SJSA1 (cell line): ENCODE results near the gene PITRM1. TPM values are rescaled to one million over a fixed set of nuclear protein-coding genes. Genes with fewer than 3 reads are reported as not detected.

ENCODE experiments used
- DNase-seq, 2 experiments: peaks; one replicate each; pipeline ENCODE4 v3.0.0-alpha.2; 2015 to 2020; ENCODE audit warnings: low spot score in 2 of 2, low read depth in 1 of 2
- H3K27ac ChIP-seq: fragments of 250-450 bp; sonication (Bioruptor Pico); 2 replicates; pipeline ENCODE4 v1.5.1; 2020; ENCODE audit warnings: mild to moderate bottlenecking, moderate library complexity
- H3K27me3 ChIP-seq: fragments of 250-450 bp; sonication (Bioruptor Pico); replicated peaks from 2 replicates; pipeline ENCODE4 v1.5.1; 2020; ENCODE audit warnings: mild to moderate bottlenecking, moderate library complexity
- H3K36me3 ChIP-seq: fragments of 250-450 bp; sonication (Bioruptor Pico); 2 replicates; pipeline ENCODE4 v1.5.1; 2020; ENCODE audit warnings: mild to moderate bottlenecking
- H3K4me1 ChIP-seq: fragments of 250-450 bp; sonication (Bioruptor Pico); replicated peaks from 2 replicates; pipeline ENCODE4 v1.6.1; 2021; ENCODE audit warnings: mild to moderate bottlenecking
- H3K4me3 ChIP-seq: fragments of 250-450 bp; sonication (Bioruptor Pico); 2 replicates; pipeline ENCODE4 v1.5.1; 2020; ENCODE audit warnings: mild to moderate bottlenecking
- H3K9me3 ChIP-seq: fragments of 250-450 bp; sonication (Bioruptor Pico); replicated peaks from 2 replicates; pipeline ENCODE4 v1.5.1; 2020; ENCODE audit warnings: mild to moderate bottlenecking
- total RNA-seq: library from RNA; depleted of rRNA; stranded (reverse); fragments of >200 nt; shearing (Covaris generic); gene quantifications from 2 replicates; pipeline ENCODE4 v1.2.3, GENCODE V29; 2014

The PITRM1 gene
- total RNA-seq, 1 experiment from 2014 or later, result 72.8 TPM

DNA sequence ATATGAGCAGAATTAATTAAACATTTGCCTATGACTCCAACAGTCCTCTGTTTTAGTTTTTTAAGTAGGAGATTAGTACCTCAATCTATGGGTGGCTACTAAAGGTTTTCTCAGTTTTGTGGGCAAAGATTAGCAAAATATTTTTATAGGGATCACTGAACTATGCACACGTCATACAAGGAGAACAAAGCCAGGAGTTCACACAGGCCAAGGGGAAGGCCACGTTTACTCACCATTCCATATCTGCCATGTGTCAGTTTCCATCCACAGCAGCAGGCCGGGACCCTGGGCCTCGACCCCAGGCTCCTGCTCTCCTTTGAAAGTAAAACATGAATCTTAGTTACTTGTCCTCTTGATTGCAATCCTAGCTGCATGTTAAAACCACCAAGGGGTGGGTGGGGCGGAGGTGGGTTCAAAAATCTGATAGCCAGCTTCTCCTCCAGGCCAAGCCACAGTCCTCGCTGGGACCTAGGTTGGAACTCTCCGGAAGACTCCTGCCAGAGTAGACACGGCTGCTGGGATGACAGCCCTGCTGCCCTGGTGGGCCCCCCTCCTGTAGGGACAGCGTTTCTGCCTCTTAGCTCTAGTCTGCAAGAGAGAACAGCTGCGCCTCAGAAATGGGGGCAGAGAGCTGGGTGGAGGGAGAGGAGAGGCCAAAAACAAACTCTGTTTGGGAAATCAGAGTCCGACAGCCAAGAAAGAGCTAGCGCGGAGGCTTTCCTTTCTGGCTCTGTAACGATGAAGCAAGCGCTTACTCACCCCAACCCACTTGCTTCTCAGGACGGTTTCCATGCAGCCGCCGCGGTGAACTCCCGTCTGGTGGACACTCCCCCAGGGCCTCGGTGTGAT lies 35.6 kb downstream of the PITRM1 start:
- DNase-seq, result no peak
- Histone ChIP-seq H3K4me3 (no peak overlapping the region), H3K27ac (no peak overlapping the region)

DNA sequence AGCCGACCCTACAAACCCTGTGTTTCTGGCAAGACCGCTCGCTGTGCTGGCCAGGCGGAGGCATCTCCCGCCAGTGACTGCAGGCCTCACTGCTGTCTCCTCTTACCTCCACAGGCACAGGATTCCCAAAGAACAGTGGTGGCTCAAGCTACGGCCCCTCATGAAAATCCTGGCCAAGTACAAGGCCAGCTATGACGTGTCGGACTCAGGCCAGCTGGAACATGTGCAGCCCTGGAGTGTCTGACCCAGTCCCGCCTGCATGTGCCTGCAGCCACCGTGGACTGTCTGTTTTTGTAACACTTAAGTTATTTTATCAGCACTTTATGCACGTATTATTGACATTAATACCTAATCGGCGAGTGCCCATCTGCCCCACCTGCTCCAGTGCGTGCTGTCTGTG lies 36.2 kb downstream of the PITRM1 start:
- no peak for DNase-seq
- Histone ChIP-seq H3K9me3 (0 out of 2 replicates have a peak, but pooled peaks cover 2% of the 10 kb centered on the region), H3K27me3 (no peaks in the 10 kb centered on the region), H3K36me3 (peaks cover 100% of the 10 kb centered on the region), H3K27ac (no peak overlapping the region), H3K4me3 (no peak overlapping the region), H3K4me1 (no peaks in the 10 kb centered on the region)

More for the DNA sequence above, 35.6 kb downstream of the PITRM1 start:
- 0 out of 2 replicates have a peak, but pooled peaks cover 2% of the 10 kb centered on the region for H3K9me3 ChIP-seq
- H3K36me3 ChIP-seq, result peaks cover 100% of the 10 kb centered on the region
- H3K27me3 ChIP-seq, result no peaks in the 10 kb centered on the region
- no peaks in the 10 kb centered on the region for H3K4me1 ChIP-seq

DNA sequence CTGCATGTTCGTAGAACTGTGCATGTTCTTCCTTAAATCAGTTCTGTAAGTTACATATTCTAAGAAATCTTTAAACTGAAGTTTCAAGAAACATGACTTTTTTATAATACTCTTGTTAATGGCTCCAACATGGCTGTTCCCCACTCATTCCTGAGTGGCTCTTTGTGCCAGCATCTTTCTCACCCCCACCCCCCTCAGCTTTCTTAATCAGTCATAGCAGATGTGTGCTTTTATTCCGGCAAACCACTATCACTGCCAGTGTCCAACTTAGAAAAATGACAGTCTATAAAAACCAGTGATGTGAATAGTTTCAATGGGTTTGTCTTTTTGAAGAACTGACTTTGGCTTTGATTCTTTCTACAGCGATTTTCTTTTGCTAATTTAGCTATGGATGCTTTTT lies 37.6 kb downstream of the PITRM1 start:
- H3K9me3 ChIP-seq, result 0 out of 2 replicates have a peak, but pooled peaks cover 2% of the 10 kb centered on the region
- H3K4me3 ChIP-seq, result no peak overlapping the region
- no peak overlapping the region for H3K27ac ChIP-seq
- no peaks in the 10 kb centered on the region for H3K27me3 ChIP-seq
- H3K36me3 ChIP-seq, result peaks cover 98% of the 10 kb centered on the region
- no peak for DNase-seq
- no peaks in the 10 kb centered on the region for H3K4me1 ChIP-seq

DNA sequence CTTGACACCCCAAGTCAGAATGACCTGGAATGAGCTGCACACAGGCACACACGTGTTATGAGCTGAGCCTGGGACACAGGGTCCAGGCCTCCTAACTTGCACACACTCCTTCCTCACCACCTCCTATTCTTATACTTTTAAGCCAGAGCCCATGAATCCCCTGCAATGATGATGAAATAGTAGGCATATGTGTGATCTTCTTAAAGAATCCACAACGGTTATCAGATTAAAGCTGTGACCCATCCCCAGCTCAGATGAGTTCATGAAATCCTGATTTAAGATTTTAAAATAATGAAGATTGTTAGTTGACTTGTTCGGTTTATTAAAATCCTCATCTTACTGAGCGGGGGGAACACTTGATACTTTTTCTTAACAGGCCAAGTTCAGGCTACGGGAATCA lies 38.6 kb downstream of the PITRM1 start:
- Histone ChIP-seq H3K27ac (no peak overlapping the region; the same call in 1 of the 2 replicates), H3K27me3 (no peaks in the 10 kb centered on the region), H3K9me3 (0 out of 2 replicates have a peak, but pooled peaks cover 2% of the 10 kb centered on the region), H3K4me3 (no peak overlapping the region), H3K4me1 (no peaks in the 10 kb centered on the region), H3K36me3 (peaks cover 98% of the 10 kb centered on the region)
- DNase-seq, result no peak

DNA sequence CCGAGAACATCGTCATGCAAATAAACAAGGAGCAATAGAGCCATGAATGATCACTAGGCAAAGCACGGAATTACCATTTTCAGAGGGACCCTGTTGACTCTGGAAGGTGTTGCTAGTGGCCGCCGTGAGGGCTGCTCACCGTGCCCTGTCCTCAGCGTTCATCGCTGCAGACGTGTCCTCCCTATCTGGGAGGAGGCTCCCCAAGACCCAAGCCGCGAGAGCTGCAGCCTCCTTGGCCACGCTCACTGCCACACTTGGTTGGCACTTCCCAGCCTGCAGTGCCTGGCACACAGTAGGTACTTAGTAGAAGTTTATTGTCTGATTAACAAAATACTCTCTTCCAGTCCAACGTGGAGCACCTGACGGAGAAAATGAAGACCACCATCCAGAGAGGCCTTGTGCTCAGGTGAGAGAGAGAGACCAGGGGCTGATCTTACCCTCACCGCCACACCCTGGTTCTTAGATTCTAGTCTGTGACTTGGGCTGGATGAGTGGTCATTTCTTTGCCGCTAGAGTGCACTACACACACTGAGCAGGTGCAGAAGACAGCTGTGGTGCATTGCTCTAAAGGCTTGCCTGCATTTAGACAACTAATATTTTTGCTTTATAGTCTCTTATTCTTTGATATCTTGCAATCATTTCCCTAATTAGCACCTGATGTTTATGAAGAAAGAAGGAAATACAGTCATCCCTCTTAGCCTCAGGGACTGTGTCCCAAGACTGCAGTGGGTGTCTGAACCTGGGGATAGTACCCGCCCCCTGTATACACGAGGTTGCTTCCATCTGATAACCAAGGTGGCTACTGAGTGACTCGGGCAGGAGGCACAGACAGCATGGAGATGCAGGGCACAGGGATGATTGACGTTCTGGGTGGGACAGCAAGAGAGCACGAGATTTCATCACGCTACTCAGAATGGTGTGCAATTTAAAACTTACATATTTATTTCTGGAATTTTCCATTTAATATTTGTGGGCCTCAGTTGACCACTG lies 40.3 kb downstream of the PITRM1 start:
- Histone ChIP-seq H3K9me3 (0 out of 2 replicates have a peak, but pooled peaks cover 2% of the 10 kb centered on the region), H3K4me1 (no peaks in the 10 kb centered on the region), H3K36me3 (peaks cover 98% of the 10 kb centered on the region), H3K27ac (no peak overlapping the region), H3K4me3 (no peak overlapping the region), H3K27me3 (no peaks in the 10 kb centered on the region)
- DNase-seq, result no peak

DNA sequence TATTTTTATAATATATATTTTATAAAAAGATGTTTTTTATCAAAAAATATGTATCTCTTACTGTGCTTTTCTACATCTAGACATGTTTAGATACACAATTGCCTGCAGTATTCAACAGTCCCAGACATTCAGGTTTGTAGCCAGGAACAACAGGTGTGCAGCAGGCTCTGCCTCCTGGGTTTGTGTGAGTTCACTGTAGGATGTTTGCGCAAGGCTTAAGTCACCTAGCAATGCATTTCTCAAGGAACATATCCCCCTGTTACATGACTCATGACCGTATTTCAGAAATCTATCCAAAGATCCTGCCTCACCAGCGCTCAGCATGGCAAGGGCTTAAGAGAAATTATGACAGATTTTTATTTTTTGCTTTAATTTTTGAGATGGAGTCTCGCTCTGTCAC lies 41.5 kb downstream of the PITRM1 start:
- Histone ChIP-seq H3K27me3 (no peaks in the 10 kb centered on the region), H3K36me3 (peaks cover 98% of the 10 kb centered on the region), H3K4me3 (no peak overlapping the region), H3K27ac (no peak overlapping the region), H3K9me3 (0 out of 2 replicates have a peak, but pooled peaks cover 2% of the 10 kb centered on the region), H3K4me1 (no peaks in the 10 kb centered on the region)
- no peak for DNase-seq

DNA sequence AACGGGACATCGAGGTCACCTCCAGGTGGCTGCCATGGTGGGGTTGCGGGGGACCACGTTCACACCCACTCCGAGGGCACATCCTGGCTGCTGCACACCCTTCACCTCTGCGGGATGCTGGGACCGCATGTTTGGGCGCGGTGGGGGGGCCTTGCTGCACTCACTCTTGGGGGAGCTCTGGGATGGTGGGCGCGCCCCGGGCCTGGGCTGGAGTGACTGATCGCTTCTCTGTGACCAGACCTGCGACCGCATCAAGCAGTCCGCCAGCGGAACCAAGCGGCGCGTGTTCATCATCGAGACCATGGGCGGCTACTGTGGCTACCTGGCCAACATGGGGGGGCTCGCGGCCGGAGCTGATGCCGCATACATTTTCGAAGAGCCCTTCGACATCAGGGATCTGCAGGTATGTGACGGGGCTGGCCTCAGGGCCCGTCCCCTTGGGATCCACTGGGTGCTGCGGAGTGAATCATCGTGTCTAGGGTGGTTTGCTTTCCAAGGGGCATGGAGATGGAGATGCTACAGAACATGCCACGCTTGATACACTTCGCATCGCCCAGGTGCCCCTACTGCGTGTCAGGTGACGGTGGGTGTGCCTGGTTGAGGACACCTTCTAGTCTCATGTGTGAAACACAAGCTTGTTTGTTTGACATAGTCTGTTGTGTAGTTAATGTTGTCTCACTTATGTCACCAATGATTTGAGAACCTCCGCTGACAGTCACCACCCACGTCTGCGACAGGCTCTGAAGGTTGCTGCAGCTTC lies 42.8 kb downstream of the PITRM1 start:
- Histone ChIP-seq H3K9me3 (0 out of 2 replicates have a peak, but pooled peaks cover 2% of the 10 kb centered on the region), H3K27me3 (no peaks in the 10 kb centered on the region), H3K4me3 (no peak overlapping the region), H3K36me3 (peaks cover 98% of the 10 kb centered on the region), H3K27ac (no peak overlapping the region), H3K4me1 (no peaks in the 10 kb centered on the region)
- no peak for DNase-seq

DNA sequence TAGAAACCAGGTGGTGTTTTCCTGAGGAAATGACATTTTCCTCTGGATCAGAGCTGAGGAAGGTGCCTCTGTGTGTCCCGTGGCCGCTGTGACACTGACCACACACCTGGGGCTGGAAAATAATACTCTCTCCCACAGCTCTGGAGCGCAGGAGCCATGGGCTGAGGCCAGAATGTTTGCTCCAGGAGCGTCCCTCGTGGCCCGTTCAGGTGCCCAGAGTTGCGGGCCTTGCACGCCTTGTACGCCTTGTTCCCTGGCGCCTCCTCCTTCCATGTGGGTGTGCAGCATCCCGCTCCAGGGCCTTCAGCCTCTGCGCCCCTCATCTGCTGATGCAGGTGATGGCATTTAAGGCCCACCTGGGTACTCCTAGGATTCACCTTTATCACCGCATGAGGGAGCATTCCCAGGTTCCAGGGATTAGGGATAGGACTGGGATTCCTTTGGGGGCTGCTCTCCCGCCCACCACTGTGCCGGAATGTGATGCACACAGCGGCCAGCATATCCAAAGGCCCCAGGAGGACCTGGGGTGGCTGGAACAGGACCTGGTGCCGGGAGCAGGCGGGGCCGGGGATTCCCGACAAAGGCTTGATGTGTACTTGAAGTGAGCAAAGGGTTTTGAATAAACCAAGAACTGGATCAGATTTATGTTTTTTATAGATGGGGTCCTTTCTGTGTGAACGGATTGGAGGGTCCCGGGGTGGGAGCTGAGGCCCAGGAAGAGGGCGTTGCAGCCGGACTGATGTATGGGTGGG lies 44.0 kb downstream of the PITRM1 start:
- Histone ChIP-seq H3K27me3 (no peaks in the 10 kb centered on the region), H3K9me3 (0 out of 2 replicates have a peak, but pooled peaks cover 2% of the 10 kb centered on the region), H3K36me3 (peaks cover 98% of the 10 kb centered on the region), H3K4me3 (no peak overlapping the region), H3K4me1 (peaks cover under 1% of the 10 kb centered on the region; the same call in 1 of the 2 replicates), H3K27ac (no peak overlapping the region)
- no peak for DNase-seq

DNA sequence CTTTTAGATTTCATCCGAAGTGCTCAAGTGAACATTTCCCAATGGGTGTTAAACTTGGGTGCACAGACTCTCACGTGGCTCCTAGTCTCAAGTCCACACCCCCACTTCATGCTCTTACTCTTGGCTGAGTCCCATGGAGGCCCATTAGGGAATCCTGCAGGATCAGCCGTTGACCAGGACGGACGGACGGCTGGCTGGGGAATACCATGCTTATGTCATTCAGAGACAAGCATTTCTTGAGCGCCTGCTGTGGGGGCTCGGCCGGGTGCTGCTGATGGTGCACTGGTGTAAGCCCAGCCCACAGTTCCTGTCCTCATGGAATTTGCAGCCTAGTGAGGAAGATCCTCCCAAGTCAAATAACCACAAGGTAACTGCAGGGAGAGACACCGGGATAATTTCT lies 44.7 kb downstream of the PITRM1 start:
- DNase-seq, result no peak
- Histone ChIP-seq H3K36me3 (peaks cover 98% of the 10 kb centered on the region), H3K27ac (no peak overlapping the region)

DNA sequence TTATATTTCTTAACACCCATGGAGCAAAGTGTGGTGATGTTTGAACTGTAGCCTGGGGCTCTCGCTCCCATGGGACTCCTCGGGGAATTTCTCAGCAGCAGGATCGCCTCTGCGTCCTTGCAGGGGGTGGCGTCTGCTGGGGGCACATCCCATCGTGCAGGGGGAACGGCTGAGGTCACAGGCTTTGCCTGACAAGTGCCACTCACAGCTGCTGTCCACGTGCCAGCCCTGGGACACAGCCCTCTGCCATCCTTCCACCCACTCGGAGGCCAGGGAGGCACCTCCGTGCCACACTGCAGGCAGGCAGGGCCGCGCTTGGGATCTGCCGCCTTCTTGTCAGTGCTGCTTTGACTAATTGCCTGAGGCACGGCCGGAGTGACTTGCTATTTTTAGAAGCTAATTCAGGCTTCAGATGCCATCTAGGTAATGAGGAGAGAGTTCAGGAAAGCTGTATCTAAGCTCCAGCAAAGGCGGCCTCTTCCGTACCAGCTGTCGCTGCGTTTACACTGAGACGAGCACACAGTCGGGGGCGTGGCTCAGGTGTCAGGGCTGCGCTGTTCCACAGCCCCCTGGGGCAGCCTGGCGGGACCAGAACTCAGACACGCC lies 45.7 kb downstream of the PITRM1 start:
- Histone ChIP-seq H3K36me3 (peaks cover 98% of the 10 kb centered on the region), H3K4me1 (peaks cover 17% of the 10 kb centered on the region), H3K4me3 (no peak overlapping the region), H3K27me3 (no peaks in the 10 kb centered on the region), H3K27ac (no peak overlapping the region), H3K9me3 (no peaks in the 10 kb centered on the region)
- no peak for DNase-seq

More for the DNA sequence above, 44.7 kb downstream of the PITRM1 start:
- Histone ChIP-seq H3K9me3 (no peaks in the 10 kb centered on the region), H3K4me1 (peaks cover 7% of the 10 kb centered on the region), H3K4me3 (no peak overlapping the region), H3K27me3 (no peaks in the 10 kb centered on the region)

DNA sequence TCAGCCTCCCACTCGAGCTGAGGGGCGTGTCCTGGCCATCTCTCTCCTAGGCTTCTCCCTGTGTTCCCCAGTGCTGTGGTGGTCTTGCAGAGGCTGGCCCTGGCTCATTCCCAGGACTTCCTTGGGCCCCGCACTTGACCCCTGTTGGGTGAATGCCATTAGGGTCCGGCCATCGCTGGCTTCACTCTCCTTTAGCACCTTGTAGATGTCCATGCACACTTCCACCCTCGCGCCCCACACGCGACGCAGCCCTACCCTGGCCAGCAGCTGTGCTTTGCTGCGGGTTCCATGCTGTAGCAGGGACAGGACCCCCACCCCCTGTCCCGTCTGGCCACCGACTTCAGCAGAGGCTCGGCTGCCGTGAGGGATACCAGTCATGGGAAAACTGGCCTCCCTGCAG lies 46.3 kb downstream of the PITRM1 start:
- Histone ChIP-seq H3K4me1 (peaks cover 18% of the 10 kb centered on the region), H3K27ac (no peak overlapping the region), H3K36me3 (peaks cover 96% of the 10 kb centered on the region), H3K4me3 (no peak overlapping the region), H3K9me3 (no peaks in the 10 kb centered on the region), H3K27me3 (no peaks in the 10 kb centered on the region)
- DNase-seq, result no peak

DNA sequence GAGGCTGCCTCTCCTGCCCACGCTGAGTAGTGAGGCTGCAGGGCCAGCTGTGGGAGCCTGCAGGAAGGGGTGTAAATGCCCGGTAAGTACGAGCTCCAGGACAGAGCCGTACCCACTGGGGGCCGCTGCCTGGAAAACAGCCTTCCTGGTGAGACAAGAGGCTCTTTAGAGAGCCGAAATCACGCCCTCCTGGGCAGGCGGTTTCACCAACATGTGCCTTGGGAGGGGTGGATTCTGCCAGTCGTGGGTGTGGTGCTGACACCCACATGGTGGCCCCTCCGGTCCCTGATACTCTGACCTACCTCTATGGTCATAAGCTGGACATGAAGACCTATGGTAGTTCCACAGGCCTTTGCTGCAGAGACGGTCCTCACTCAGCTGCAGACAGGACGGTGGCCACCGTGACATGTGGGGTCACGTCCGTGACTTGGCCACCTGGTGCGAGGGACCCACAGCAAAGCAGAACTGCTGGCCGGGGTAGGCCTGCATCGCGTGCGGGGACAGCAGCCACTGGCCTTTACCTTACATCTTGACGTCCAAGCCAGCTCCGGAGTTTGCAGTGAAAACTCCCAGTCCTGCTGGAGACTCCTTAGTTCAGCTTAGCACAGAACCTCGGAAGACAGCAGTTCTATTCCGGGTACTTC lies 46.9 kb downstream of the PITRM1 start:
- H3K4me3 ChIP-seq, result no peak overlapping the region

More for the DNA sequence above, 46.9 kb downstream of the PITRM1 start:
- DNase-seq, result no peak
- Histone ChIP-seq H3K9me3 (no peaks in the 10 kb centered on the region), H3K27ac (no peak overlapping the region), H3K36me3 (peaks cover 98% of the 10 kb centered on the region), H3K27me3 (no peaks in the 10 kb centered on the region), H3K4me1 (peaks cover 18% of the 10 kb centered on the region)
